Measurements from ENCODE around the gene CALN1. TPM values are rescaled to one million over a fixed set of nuclear protein-coding genes. Genes with fewer than 3 reads are reported as not detected.

The CALN1 gene
- total and polyA plus RNA-seq, 4 donors: 0.14 to 0.84 (median 0.24) TPM

DNA sequence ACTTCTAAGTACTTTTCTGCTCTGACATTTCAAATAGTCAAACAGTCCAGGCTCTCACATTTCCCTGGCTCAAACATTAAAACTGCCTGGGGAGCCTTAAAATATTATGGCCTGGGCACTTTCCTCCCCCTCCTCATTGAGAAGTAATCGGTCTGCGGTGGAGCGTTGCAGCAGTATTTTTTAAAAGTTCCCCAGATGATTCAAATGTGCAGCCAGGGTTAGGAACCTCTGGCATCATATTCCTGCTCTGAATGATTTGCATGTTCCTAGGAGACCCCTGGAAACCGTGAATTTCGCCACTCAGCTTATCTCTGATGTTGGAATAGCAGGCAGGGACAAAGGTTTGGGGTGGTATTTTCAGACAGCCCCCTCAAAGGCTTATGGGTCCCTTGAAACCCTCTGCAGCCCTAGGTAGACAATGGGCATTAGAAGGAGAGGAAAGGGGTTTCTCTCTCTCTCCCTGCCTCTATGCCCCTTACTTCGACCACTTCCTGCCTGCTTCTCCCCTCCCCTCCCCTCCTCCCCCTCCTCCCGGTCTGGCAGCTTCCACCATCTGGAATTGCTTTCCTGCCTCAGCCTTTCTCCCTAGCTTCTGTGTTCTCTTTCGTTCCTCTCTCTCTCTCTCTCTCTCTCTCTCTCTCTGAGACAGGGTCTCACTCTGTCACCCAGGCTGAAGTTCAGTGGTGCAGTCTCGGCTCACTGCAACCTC is 658.0 kb downstream of the CALN1 start:
- WGBS: 46% methylated on average over 9 of the region's 9 CpGs
- no peak overlapping the region for H3K4me3 ChIP-seq (ENCODE audit: low read depth in 1 of 3, low read length in 3 of 3)
- H3K27ac ChIP-seq (ENCODE audit: low read depth in 1 of 2, low read length in 2 of 2): no peak overlapping the region
- H3K9me3 ChIP-seq (ENCODE audit: control insufficient read depth in 4 of 4, low read length in 3 of 4): peaks cover 0 to 4% (median under 1%) of the 10 kb centered on the region in 4 donors
- H3K9ac ChIP-seq (ENCODE audit: low read depth in 1 of 2, low read length in 2 of 2): no peak overlapping the region
- H3K36me3 ChIP-seq (ENCODE audit: control insufficient read depth in 4 of 4, insufficient read depth in 3 of 4, low read depth in 1 of 4, low read length in 3 of 4): no peaks in the 10 kb centered on the region
- peaks cover 2 to 8% (median 3%) of the 10 kb centered on the region in 4 donors for H3K4me1 ChIP-seq (ENCODE audit: control insufficient read depth in 4 of 4, insufficient read depth in 4 of 4, low read length in 3 of 4)
- H3K27me3 ChIP-seq (ENCODE audit: control insufficient read depth in 4 of 4, insufficient read depth in 4 of 4, low read length in 3 of 4): peaks cover 0 to 2% (median 2%) of the 10 kb centered on the region in 4 donors
- no peak for TF ChIP-seq ZBTB33 (IDR thresholded peaks at IDR 0.05)
- no peak for TF ChIP-seq ATF3 (IDR thresholded peaks at IDR 0.05)
- TF ChIP-seq FOXA1 (IDR thresholded peaks at IDR 0.05): no peak
- no peak for TF ChIP-seq RXRA (IDR thresholded peaks at IDR 0.05)
- no peak for TF ChIP-seq HNF4G (IDR thresholded peaks at IDR 0.05)
- TF ChIP-seq SP1 (IDR thresholded peaks at IDR 0.05): no peak
- no peak for TF ChIP-seq GABPA (IDR thresholded peaks at IDR 0.05 in 1 of 2, conservative IDR thresholded peaks at IDR 0.05 in 1 of 2)
- no peak for TF ChIP-seq FOXA2 (IDR thresholded peaks at IDR 0.05)
- no peak for TF ChIP-seq NR2F2 (IDR thresholded peaks at IDR 0.05)
- no peak for TF ChIP-seq CTCF (IDR thresholded peaks at IDR 0.05; ENCODE audit: low read depth, low read length, missing input control)
- TF ChIP-seq REST (IDR thresholded peaks at IDR 0.05): no peak
- DNase-seq (ENCODE audit: low spot score): no peak

- Histone ChIP-seq H3K4me1 (ENCODE audit: control insufficient read depth in 4 of 4, insufficient read depth in 4 of 4, low read length in 3 of 4) (peaks cover 2 to 8% (median 3%) of the 10 kb centered on the region in 4 donors), H3K9ac (ENCODE audit: low read depth in 1 of 2, low read length in 2 of 2) (no peak overlapping the region), H3K9me3 (ENCODE audit: control insufficient read depth in 4 of 4, low read length in 3 of 4) (peaks cover 0 to 6% (median 2%) of the 10 kb centered on the region in 4 donors), H3K4me3 (ENCODE audit: low read depth in 1 of 3, low read length in 3 of 3) (no peak overlapping the region), H3K36me3 (ENCODE audit: control insufficient read depth in 4 of 4, insufficient read depth in 3 of 4, low read depth in 1 of 4, low read length in 3 of 4) (no peaks in the 10 kb centered on the region), H3K27ac (ENCODE audit: low read depth in 1 of 2, low read length in 2 of 2) (no peak overlapping the region), H3K27me3 (ENCODE audit: control insufficient read depth in 4 of 4, insufficient read depth in 4 of 4, low read length in 3 of 4) (peaks cover 0 to 2% (median 2%) of the 10 kb centered on the region in 4 donors)
- TF ChIP-seq REST (IDR thresholded peaks at IDR 0.05): no peak
- no peak for TF ChIP-seq TAF1 (conservative IDR thresholded peaks at IDR 0.05)
- no peak for DNase-seq (ENCODE audit: low spot score)
- 88% methylated on average over 2 of the region's 2 CpGs for WGBS
Observed at GRCh38 chr7:71753236-71753635, 658.9 kb downstream of the CALN1 start.

Measured in liver (tissue), 9 donors.